Gastrocnemius medialis (tissue), 4 donors: ENCODE measurements around the gene NCAPH2.
A peak's percentile ranks its signal among the peaks of the same experiment; 100 is the strongest.

Source experiments
- POLR2A ChIP-seq, 2 donors: fragments of 450-650 bp; IDR thresholded peaks; one replicate each; pipeline ENCODE4 v1.6.1; 2017; ENCODE audit warnings: antibody characterized with exemption in 2 of 2, mild to moderate bottlenecking in 2 of 2, moderate library complexity in 2 of 2
- TF ChIP-seq, protein P1 (sequence below), 5 experiments: fragments of 450-650 bp in 3 of 5; fragments of 200-600 bp in 2 of 5; sonication (generic) in 2 of 5; IDR thresholded peaks in 4 of 5; conservative IDR thresholded peaks in 1 of 5; 1 replicate in 4 of 5; 2 replicates in 1 of 5; pipeline ENCODE4 v1.5.1; 2016 to 2019; ENCODE audit warnings: antibody characterized with exemption in 5 of 5, mild to moderate bottlenecking in 3 of 5, moderate library complexity in 3 of 5

DNA sequence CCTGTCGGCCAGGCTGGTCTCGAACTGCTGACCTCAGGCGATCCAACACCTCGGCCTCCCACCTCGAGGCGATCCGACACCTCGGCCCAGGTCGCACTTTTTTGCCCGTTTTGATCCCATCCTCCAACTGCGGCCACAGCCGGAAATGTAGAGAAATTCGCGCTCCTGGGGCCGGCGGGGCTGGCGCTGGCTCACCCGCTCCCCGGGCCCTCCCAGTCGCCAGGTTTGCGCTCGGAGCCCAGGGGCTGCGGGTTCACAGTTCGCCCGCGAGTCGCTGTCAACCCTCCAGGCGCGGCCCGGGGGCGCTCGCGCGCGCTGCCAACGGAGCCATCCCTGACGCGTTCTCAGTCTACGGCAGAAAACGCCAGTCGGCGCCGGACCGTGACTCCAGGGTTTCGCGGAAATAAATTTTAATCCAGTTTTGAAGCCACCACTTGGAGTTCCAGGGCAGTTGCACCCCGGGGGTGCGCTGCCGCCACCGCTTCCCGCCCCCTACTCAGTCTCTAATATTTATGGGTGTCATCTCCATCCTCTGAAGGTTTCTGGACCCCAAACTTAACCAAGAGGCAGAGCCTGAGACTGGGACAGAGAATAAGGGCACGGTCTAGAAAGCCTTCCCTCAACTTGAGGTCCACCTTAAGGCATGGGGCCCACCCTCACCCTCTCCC, 36.2 kb downstream of the NCAPH2 start:
- TF ChIP-seq, protein P1, sequence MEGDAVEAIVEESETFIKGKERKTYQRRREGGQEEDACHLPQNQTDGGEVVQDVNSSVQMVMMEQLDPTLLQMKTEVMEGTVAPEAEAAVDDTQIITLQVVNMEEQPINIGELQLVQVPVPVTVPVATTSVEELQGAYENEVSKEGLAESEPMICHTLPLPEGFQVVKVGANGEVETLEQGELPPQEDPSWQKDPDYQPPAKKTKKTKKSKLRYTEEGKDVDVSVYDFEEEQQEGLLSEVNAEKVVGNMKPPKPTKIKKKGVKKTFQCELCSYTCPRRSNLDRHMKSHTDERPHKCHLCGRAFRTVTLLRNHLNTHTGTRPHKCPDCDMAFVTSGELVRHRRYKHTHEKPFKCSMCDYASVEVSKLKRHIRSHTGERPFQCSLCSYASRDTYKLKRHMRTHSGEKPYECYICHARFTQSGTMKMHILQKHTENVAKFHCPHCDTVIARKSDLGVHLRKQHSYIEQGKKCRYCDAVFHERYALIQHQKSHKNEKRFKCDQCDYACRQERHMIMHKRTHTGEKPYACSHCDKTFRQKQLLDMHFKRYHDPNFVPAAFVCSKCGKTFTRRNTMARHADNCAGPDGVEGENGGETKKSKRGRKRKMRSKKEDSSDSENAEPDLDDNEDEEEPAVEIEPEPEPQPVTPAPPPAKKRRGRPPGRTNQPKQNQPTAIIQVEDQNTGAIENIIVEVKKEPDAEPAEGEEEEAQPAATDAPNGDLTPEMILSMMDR (IDR thresholded peaks at IDR 0.05 in 4 of 5, conservative IDR thresholded peaks at IDR 0.05 in 1 of 5) = peak in 4 of 5 experiments; percentile 22 to 46 (median 38)
- no peak for TF ChIP-seq POLR2A (IDR thresholded peaks at IDR 0.05)
